Transverse colon (tissue), 4 donors: Measurements from ENCODE around the gene ABL2.
"Not testable (repeated sequence)": the region's sequence is repeated elsewhere in the genome, so short reads cannot be mapped to it uniquely, and the experiment has no call there.

Source experiments
- CTCF ChIP-seq, 5 experiments: fragments of 200-600 bp in 3 of 5; fragments of 450-650 bp in 2 of 5; sonication (generic) in 3 of 5; IDR thresholded peaks; 1 replicate in 2 of 5; 2 replicates in 3 of 5; pipeline ENCODE4 v1.5.1; 2016 to 2017; ENCODE audit warnings: antibody characterized with exemption in 5 of 5, inconsistent platforms in 3 of 5, mild to moderate bottlenecking in 2 of 5, moderate library complexity in 1 of 5
- EP300 ChIP-seq: sonication (generic); formaldehyde crosslinking; IDR thresholded peaks from one replicate; pipeline ENCODE4 v1.6.1; 2017; ENCODE audit warnings: antibody characterized with exemption, low read depth
- POLR2A ChIP-seq: fragments of 450-650 bp; IDR thresholded peaks from one replicate; pipeline ENCODE4 v1.6.1; 2016; ENCODE audit warnings: antibody characterized with exemption, mild to moderate bottlenecking, moderate library complexity
- POLR2AphosphoS5 ChIP-seq, 3 donors: sonication (generic); formaldehyde crosslinking; IDR thresholded peaks; one replicate each; pipeline ENCODE4 v1.6.1; 2016; ENCODE audit warnings: antibody characterized with exemption in 3 of 3

DNA sequence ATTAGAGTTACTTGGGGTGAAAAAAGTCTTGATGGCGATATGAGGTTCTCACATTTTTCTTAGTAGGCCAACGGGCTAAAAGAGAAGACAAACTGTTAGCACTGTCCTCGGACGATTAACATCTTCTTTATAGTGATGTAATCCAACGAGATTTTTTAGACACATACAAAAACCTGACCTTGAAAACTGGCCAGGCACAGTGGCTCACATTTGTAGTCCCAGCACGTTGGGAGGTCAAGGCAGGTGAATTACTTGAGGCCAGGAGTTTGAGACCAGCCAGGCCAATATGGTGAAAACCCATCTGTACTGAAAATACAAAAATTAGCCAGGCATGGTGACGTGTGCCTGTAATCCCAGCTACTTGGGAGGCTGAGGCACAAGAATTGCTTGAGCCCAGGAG, 8.4 kb downstream of the ABL2 start:
- not testable (repeated sequence) for TF ChIP-seq CTCF (IDR thresholded peaks at IDR 0.05); POLR2A; EP300; POLR2AphosphoS5 (IDR thresholded peaks at IDR 0.05)
